Measurements from ENCODE around the gene HRAS.

GRCh38 chr11:506995-507726 lies 28.2 kb downstream of the HRAS start, which contains the start of gene RNH1:
- TF ChIP-seq CTCF (IDR thresholded peaks at IDR 0.05) (peak in 1 of 4 experiments; percentile 19), POLR2AphosphoS5 (IDR thresholded peaks at IDR 0.05) (peak; percentile 28)

Data from gastroesophageal sphincter (tissue), 3 donors.